Activated naive CD4-positive, alpha-beta T cell treated with anti-CD3 and anti-CD28 coated beads, Interleukin-2, amount 50 U/mL, for 24 hours (primary cell): ENCODE measurements around the gene SSR4.
A peak's percentile ranks its signal among the peaks of the same experiment; 100 is the strongest.
"Not testable (repeated sequence)": the region's sequence is repeated elsewhere in the genome, so short reads cannot be mapped to it uniquely, and the experiment has no call there.

Experiments
- H3K27ac Mint-ChIP-seq: one replicate; pipeline ENCODE4 v1.8.0; 2021; ENCODE audit warnings: mild to moderate bottlenecking, mixed read lengths
- H3K27me3 Mint-ChIP-seq: one replicate; pipeline ENCODE4 v1.8.0; 2021; ENCODE audit warnings: mixed read lengths
- H3K36me3 Mint-ChIP-seq: one replicate; pipeline ENCODE4 v1.8.0; 2021; ENCODE audit warnings: mixed read lengths
- H3K4me1 Mint-ChIP-seq: one replicate; pipeline ENCODE4 v1.8.0; 2021; ENCODE audit warnings: mixed read lengths
- H3K4me3 Mint-ChIP-seq: one replicate; pipeline ENCODE4 v1.8.0; 2021; ENCODE audit warnings: mild to moderate bottlenecking, mixed read lengths
- H3K9me3 Mint-ChIP-seq: one replicate; pipeline ENCODE4 v1.8.0; 2021; ENCODE audit warnings: mixed read lengths

Gene SSR4

DNA sequence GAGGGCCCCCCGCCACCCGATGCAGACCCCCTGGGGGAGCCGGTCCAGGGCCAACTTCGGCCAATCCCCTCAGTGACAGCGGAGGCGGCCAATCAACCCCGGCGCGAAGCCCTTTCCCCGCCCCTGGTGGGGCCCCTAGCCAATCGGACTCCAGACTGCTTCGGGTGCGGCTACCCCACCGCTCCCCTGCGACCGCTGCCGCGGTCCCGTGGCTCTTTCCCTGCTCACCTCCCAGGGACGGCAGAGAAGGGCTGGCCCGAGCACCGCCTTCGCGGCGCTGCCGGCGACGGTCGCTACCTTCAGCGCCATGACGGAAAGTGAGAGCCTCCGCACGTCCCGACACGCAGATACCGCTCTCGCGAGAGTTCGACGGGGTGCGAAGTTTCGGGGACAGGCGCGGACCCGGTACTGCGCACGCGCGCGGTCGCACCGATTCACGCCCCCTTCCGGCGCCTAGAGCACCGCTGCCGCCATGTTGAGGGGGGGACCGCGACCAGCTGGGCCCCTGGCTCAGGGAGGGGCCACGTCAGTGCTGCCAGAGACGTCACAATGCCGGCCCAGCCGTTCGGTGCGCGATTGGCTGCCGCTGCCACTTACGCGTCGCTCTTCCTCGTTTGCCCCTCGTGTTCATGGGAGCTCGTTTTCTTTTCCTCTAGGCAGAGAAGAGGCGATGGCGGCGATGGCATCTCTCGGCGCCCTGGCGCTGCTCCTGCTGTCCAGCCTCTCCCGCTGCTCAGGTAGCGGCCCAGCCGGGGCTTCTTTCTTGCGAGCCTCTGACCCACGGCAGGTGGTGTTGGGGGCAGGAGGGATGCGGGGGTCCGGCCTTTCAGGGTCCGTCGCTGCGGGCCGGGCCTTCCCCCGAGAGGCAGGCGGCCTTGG, at the start of gene SSR4, which contains the start of gene IDH3G:
SSR4 (plus strand) TSS at position 651 of the 879 bp plus-strand sequence; CDS start at position 671, 20 bp downstream.
IDH3G (minus strand) TSS at position 358 of the 879 bp plus-strand sequence; CDS start at position 309, 49 bp downstream.
- Mint-ChIP-seq H3K9me3 (no peaks in the 10 kb centered on the region), H3K36me3 (peaks cover 1% of the 10 kb centered on the region)

DNA sequence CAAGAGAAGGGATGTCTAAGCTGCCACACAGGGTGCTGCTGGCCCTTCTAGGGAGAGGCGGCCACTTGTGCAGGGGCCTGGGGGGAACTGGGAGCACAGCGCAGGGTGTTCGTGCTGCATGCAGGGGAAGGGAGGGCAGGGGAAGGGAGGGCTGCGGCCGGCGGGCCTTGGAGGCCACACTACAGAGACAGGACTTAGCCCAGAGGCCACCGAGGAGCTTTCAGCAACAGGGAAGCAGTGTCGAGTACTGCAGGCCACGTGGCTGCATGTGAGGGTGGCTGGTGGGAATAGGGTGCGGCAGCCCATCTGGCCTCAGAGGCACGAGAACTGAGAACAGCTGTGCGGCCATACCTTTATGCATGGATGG, 49.4 kb upstream of the SSR4 start:
- H3K9me3 Mint-ChIP-seq, H3K36me3 Mint-ChIP-seq, H3K27me3 Mint-ChIP-seq, H3K27ac Mint-ChIP-seq, H3K4me3 Mint-ChIP-seq: not testable (repeated sequence)
- H3K4me1 Mint-ChIP-seq: peaks cover 11% of the 10 kb centered on the region

More for the DNA sequence above, at the start of gene SSR4, which contains the start of gene IDH3G:
- H3K4me1 Mint-ChIP-seq: peaks cover 24% of the 10 kb centered on the region
- H3K27ac Mint-ChIP-seq: peak within 1 kb of the TSS; percentile 97
- no peaks in the 10 kb centered on the region for H3K27me3 Mint-ChIP-seq
- H3K4me3 Mint-ChIP-seq: peak within 1 kb of the TSS; percentile 96

DNA sequence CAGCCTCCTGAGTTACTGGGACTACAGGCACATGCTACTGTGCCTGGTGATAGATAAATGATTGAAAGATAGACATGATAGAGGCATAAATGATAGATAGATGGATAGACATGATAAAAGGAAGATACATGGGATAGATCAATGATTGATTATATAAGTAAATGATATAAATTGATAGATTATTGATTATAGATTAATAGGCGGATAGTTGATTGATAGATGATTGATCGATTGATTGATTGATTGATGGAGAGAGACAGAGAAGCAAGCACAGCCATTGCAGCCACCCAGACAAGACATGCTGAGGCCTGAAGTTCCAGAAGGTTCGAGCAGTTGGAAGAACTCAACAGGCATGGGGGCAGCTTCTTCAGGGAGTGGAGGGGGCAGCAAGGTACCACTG, 48.1 kb upstream of the SSR4 start:
- H3K4me3 Mint-ChIP-seq: no peak overlapping the region
- H3K27me3 Mint-ChIP-seq: peaks cover 1% of the 10 kb centered on the region
- H3K36me3 Mint-ChIP-seq: no peaks in the 10 kb centered on the region
- H3K9me3 Mint-ChIP-seq: no peaks in the 10 kb centered on the region
- no peak overlapping the region for H3K27ac Mint-ChIP-seq
- no peaks in the 10 kb centered on the region for H3K4me1 Mint-ChIP-seq

DNA sequence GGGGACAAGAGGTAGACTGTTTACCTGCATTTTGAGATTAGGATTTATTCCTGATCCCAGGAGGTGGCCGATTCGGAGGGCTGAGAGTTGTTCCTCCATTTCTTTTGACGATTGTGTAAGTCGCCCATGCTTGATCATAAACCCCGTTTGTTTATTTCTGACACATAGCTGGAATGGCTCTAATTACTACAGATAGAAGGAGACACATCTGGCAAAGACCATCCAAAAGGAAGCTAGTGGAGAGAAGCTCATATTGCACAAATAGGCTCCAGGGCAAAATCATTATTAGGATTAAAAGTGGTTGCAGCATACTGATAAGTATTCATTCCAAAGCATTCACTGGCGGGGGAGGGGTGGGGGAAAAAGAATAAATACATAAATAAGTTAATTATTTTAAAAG, 47.5 kb upstream of the SSR4 start:
- not testable (repeated sequence) for H3K27me3 Mint-ChIP-seq, H3K27ac Mint-ChIP-seq, H3K9me3 Mint-ChIP-seq, H3K4me1 Mint-ChIP-seq, H3K36me3 Mint-ChIP-seq, H3K4me3 Mint-ChIP-seq

DNA sequence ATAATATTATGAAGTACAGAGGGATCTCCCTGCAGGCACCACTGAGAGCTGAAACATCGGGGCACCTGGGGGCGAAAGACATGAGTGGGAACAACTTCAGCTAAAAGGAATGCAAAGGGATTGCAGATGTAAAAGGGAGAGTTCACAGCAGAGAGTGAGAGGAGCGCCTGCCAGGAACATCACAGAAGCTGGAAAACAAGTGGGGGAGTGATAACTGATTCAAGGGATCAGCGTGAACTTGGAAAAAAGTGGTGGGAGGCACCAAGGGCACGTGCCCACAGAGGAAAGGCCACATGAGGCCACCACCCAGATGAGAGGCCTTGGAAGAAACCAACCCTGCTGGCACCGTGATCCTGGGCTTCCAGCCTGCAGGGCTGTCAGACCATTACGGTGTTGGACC, 45.5 kb upstream of the SSR4 start:
- not testable (repeated sequence) for H3K9me3 Mint-ChIP-seq, H3K27me3 Mint-ChIP-seq, H3K27ac Mint-ChIP-seq, H3K36me3 Mint-ChIP-seq, H3K4me3 Mint-ChIP-seq, H3K4me1 Mint-ChIP-seq

DNA sequence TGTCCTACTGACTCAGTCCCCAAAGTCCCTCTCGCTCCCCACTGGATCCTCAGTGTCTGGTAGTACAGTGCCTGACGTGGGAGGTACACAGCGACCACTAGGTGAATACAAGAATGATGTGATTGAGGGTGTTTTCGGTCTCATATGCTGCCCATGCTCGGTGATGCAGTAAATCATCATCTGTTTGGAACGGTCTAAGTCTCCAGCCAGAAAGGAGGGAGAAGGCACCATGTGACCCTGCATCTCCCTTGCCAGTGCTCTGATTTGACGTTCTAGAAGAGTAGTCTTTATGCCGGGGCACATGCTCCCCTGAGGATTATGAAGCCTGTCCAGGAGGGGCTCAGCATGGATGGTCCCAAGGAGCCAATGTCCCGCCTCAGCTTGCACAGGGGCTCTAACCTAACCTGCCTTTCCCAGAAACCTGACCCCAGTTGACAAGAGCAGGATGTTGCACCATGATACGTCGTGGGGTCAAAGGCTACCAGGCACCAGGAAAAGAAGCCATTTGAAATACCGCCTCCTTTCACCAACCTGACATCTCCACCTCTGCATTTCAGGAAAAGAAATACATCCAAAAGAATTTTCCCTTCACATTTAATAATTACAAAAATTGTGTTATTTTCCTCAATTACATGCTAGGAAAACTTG, 44.2 kb upstream of the SSR4 start:
- H3K9me3 Mint-ChIP-seq: no peaks in the 10 kb centered on the region
- H3K36me3 Mint-ChIP-seq: no peaks in the 10 kb centered on the region
- no peaks in the 10 kb centered on the region for H3K4me1 Mint-ChIP-seq
- H3K27ac Mint-ChIP-seq: no peak overlapping the region
- peaks cover 1% of the 10 kb centered on the region for H3K27me3 Mint-ChIP-seq
- no peak overlapping the region for H3K4me3 Mint-ChIP-seq

DNA sequence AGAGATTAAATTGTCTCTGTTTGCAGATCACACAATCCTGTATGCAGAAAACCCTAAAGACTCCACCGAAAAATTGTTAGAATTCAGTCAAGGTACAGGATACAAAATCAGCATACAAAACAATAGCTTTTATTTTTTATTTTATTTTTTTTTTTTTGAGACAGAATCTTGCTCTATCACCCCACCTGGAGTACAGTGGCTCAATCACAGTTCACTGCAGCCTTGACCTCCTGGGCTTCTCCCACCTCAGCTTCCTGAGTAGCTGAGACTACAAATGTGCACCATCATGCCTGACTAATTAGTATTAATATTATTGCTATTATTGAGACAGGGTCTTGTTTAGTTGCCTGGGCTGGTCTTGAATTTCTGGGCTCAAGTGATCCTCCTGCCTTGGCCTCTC, 39.3 kb upstream of the SSR4 start:
- Mint-ChIP-seq H3K4me3 (no peak overlapping the region), H3K4me1 (no peaks in the 10 kb centered on the region), H3K27ac (no peak overlapping the region), H3K27me3 (no peaks in the 10 kb centered on the region), H3K36me3 (no peaks in the 10 kb centered on the region), H3K9me3 (no peaks in the 10 kb centered on the region)

DNA sequence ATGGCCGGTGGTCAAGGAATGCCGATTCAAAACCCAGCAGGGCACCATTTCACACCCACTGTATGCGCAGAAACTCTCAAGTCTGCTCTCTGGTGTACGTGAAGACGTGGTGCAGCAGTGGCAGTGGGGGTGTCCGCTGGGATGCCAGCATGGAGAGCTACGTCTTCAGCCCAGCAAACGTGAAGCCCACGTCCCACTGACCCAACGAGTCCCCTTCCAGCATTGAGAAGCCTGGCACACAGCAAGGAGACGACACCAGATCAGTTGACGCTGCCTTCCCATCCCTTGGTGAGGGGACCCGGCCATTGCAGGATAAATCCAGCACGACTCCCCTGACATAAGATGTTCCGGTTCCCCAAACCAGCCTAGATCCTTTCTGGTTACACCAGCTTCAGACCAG, 32.6 kb upstream of the SSR4 start:
- Mint-ChIP-seq H3K36me3 (no peaks in the 10 kb centered on the region), H3K27me3 (no peaks in the 10 kb centered on the region), H3K4me1 (peaks cover 10% of the 10 kb centered on the region), H3K4me3 (no peak overlapping the region), H3K27ac (no peak overlapping the region), H3K9me3 (no peaks in the 10 kb centered on the region)

DNA sequence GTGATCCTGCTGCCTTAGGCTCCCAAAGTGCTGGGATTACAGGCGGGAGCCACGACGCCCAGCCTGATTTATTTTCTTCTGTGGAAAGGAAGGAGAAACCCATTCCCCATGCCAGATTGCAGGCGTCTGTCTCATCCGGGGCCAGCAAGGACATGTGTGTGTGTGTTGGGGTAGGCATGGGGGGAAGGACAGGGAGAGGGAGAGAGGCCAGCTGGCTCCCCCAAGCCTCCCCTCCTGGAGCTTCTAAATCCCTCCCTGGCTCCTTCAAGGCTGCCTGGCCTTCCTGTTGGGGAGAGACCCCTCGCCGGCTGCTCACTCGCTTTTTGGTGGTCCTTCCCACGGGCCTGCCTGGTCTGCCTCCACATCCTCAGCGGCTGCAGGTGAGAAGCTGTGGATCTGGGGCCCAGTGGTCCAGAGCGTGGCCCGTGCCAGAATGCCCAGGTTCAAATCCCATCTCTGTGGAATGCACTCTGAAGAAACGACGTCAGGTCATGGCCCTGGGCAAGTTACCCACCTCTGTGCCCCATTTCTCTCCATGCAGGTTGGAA, 31.8 kb upstream of the SSR4 start:
- no peak overlapping the region for H3K4me3 Mint-ChIP-seq
- H3K27ac Mint-ChIP-seq: no peak overlapping the region
- H3K9me3 Mint-ChIP-seq: no peaks in the 10 kb centered on the region
- H3K36me3 Mint-ChIP-seq: no peaks in the 10 kb centered on the region
- no peaks in the 10 kb centered on the region for H3K27me3 Mint-ChIP-seq
- peaks cover 10% of the 10 kb centered on the region for H3K4me1 Mint-ChIP-seq

DNA sequence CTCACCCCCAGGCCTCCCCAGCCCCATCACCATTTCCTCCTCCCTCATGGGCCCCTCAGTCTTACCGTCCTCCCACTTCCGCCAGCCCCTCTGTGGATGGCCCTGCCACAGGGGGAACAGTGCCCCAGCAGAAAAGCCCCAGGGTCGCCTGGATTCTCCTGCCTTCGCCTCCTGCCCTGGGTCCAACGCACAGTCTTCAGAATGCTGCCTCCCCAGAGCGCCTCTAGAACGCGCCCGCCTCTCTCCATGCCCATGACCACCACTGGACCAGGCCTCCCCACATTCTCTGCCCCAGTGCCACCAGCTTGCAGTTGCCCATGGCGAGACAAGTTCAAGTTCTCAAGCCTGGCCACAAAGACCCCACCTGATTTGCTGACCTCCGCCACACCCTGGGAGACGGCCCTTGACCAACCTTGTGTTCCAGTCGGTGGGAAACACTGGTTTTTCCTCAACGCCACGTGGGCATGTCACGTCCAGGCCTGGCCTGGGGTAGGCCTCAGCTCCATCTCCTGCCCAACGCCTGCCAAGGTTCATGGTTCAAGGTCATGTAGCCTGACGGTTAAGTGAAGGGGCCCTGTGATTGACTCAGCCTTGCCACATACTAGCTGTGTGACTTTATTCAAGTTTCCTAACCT, 31.1 kb upstream of the SSR4 start:
- no peaks in the 10 kb centered on the region for H3K9me3 Mint-ChIP-seq
- peaks cover 13% of the 10 kb centered on the region for H3K4me1 Mint-ChIP-seq
- no peak overlapping the region for H3K27ac Mint-ChIP-seq
- no peaks in the 10 kb centered on the region for H3K36me3 Mint-ChIP-seq
- no peaks in the 10 kb centered on the region for H3K27me3 Mint-ChIP-seq
- H3K4me3 Mint-ChIP-seq: no peak overlapping the region

DNA sequence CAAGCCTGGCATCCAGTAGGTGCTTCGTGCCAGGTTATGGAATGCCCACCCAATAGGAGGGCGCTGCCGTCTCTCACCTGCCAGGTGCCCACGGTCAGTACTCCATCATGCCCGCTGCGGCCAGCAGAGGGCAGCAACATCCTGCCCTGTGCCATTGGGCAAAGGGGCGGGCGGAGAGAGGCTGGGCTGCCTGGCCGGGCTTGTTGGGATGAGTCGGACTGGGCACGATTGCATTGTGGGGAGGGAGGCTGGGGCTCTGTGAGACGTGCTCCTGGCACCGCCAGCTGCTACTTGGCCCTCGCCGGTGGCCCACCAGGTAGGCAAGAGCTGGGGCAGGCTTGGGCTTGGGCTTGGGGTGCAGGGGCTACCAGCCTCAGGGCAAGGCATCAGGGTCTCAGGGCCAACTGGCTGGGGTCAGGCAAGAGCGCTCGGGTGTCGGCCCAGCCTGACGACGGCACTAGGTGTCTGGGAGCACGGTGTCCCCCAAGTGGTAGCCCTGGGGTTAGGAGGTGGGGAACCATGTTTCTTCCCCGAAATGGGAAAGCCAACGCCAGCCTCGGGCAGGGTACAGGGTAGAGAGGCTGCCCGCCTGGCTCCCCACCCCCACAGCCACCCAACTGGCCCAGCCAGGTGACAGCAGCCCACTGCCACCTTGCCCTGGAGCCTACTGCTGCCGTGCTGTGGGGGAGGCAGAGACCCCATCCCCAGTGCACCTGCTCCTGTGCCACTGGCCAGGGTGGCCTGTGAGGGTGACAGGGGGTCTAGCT, 30.3 kb upstream of the SSR4 start, which contains the start of gene PLXNB3:
PLXNB3 (plus strand) TSS at position 261 of the 767 bp plus-strand sequence. CDS start 1,287 bp downstream, outside the sequence.
- H3K36me3 Mint-ChIP-seq: no peaks in the 10 kb centered on the region
- peaks cover 13% of the 10 kb centered on the region for H3K4me1 Mint-ChIP-seq
- H3K9me3 Mint-ChIP-seq: no peaks in the 10 kb centered on the region
- H3K27ac Mint-ChIP-seq: no peak within 1 kb of the TSS
- no peaks in the 10 kb centered on the region for H3K27me3 Mint-ChIP-seq
- H3K4me3 Mint-ChIP-seq: no peak within 1 kb of the TSS

DNA sequence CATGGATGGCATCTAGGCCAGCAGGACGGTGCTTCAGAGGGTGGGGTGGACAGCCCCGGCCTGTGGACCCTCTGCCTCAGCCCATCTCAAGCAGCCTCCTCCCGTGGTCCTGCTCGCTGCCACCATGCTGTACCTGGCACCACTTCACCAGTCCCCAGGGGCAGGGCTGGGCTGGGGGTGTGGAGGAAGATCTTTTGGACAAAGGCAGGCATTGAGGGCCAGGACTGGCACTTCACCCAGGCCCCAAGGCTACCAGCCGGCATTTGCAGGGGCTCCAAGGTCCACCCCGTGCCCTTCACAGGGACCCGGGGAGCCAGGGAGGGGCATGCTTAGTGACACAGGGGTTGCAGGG, 29.7 kb upstream of the SSR4 start:
- Mint-ChIP-seq H3K36me3 (no peaks in the 10 kb centered on the region), H3K27me3 (no peaks in the 10 kb centered on the region), H3K27ac (no peak overlapping the region), H3K4me1 (peaks cover 13% of the 10 kb centered on the region), H3K4me3 (no peak overlapping the region), H3K9me3 (no peaks in the 10 kb centered on the region)

DNA sequence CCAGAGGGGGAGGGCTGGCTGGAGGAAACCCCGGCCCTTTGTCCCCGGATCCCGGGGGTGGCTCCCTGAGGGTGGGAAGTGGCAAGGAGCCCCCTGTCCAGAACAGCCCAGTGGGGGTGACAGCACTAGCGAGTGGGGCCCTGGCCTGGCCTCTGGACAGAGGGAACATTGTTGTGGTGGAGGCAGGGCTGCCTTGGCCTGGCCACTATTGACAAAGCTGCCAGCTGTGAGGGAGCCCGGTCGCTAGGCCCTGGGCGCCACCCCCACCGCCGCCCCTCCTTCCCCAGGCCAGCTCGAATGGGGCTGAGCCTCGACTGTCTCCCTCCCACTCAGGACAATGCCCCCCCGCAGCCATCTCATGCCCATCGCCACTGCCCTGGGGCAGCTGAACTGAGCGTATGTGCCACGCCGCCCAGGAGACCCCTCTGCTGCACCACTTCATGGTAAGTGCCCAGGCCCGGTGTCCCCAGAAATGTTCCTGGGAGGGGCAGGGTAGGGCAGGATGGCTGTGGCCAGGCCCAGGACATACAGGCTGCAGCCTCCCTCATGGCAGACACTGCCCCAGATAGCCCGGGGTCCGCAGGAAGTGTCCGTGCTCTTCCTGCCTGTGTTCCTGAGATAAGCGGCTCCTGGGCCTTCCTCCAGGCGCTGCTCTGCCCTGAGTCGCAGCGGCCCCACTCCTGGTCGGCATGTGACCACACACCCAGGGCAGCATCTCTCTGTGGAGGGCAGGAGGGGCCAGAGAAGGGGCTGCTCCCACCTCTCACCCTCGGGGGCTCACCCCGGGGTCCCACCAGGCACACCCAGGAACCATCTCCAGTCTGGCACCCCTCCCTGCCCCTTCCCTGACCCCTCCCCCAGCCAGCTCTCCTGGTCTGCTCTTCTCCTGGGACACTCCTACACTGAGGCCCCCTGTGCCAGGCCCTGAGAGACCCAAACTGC, 29.1 kb upstream of the SSR4 start:
- no peaks in the 10 kb centered on the region for H3K9me3 Mint-ChIP-seq
- no peaks in the 10 kb centered on the region for H3K36me3 Mint-ChIP-seq
- H3K4me1 Mint-ChIP-seq: peaks cover 13% of the 10 kb centered on the region
- no peak overlapping the region for H3K4me3 Mint-ChIP-seq
- H3K27me3 Mint-ChIP-seq: no peaks in the 10 kb centered on the region
- H3K27ac Mint-ChIP-seq: no peak overlapping the region

DNA sequence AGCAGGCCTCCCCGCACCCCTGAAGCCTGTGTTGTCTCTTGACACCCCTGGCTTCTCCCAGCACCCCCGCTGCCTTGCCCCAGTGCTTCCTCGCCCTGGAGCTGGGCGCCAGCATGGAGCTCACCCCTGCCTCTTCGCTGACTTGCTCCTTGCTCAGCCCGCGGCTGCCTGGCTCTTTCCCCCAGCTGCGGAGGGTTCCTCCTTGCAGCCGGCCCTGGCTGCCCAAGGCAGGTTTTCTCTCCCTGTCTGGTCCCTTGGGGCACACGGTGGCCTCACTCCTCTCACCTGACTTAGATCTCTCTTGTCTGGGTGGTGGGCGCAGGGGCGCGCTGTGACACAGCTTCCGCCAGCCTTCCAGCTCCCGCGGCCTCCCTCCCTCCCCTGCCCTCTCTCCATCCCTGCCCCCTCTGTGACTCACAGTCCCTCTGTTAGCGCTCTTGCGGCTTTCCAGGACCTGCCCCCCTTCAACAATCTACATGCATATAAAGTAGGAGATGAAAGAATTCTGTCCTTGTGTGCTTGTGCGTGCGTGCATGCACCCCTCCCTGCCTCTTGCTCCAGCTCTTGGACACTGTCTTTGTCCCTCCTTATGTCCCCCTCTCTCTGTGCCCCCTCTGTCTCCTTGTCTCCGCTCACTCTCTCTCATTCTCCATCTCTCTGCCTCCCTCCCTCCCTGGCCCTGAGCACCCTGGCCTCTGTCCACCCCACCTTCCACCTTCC, 28.2 kb upstream of the SSR4 start:
- Mint-ChIP-seq H3K4me3 (no peak overlapping the region), H3K27ac (no peak overlapping the region), H3K36me3 (no peaks in the 10 kb centered on the region), H3K27me3 (no peaks in the 10 kb centered on the region), H3K4me1 (peaks cover 13% of the 10 kb centered on the region), H3K9me3 (no peaks in the 10 kb centered on the region)
